Measurements from ENCODE around the gene TMEM135. TPM values are rescaled to one million over a fixed set of nuclear protein-coding genes. Genes with fewer than 3 reads are reported as not detected.

The TMEM135 gene
- total RNA-seq, 1 donor from 2014 or later, result 36.0 TPM

GRCh38 chr11:87351676-87352075, 313.9 kb downstream of the TMEM135 start:
- Mint-ChIP-seq H3K9me3 (no peaks in the 10 kb centered on the region), H3K27me3 (ENCODE audit: low read depth) (peaks cover 17% of the 10 kb centered on the region), H3K27ac (no peak overlapping the region), H3K4me3 (no peak overlapping the region), H3K4me1 (peaks cover 21% of the 10 kb centered on the region), H3K36me3 (no peaks in the 10 kb centered on the region)
- no peak for TF ChIP-seq CTCF (IDR thresholded peaks at IDR 0.05; ENCODE audit: unreplicated experiment)
- DNase-seq (ENCODE audit: low spot score in 2 of 2, unreplicated experiment in 2 of 2), result no peak

GRCh38 chr11:87352759-87353707, 315.3 kb downstream of the TMEM135 start:
- no peak overlapping the region for H3K4me3 Mint-ChIP-seq
- H3K27me3 Mint-ChIP-seq (ENCODE audit: low read depth), result peaks cover 17% of the 10 kb centered on the region
- DNase-seq (ENCODE audit: low spot score in 2 of 2, unreplicated experiment in 2 of 2), result peak; percentile 72 to 94

GRCh38 chr11:87353771-87354345, 316.1 kb downstream of the TMEM135 start:
- H3K4me3 Mint-ChIP-seq, result no peak overlapping the region
- no peak for DNase-seq (ENCODE audit: low spot score in 2 of 2, unreplicated experiment in 2 of 2)
- peaks cover 9% of the 10 kb centered on the region for H3K4me1 Mint-ChIP-seq
- H3K27me3 Mint-ChIP-seq (ENCODE audit: low read depth), result peaks cover 18% of the 10 kb centered on the region
- H3K36me3 Mint-ChIP-seq, result no peaks in the 10 kb centered on the region
- no peak overlapping the region for H3K27ac Mint-ChIP-seq
- no peaks in the 10 kb centered on the region for H3K9me3 Mint-ChIP-seq
- TF ChIP-seq CTCF (IDR thresholded peaks at IDR 0.05; ENCODE audit: unreplicated experiment), result no peak

More at GRCh38 chr11:87352759-87353707, 315.3 kb downstream of the TMEM135 start:
- no peaks in the 10 kb centered on the region for H3K36me3 Mint-ChIP-seq
- no peaks in the 10 kb centered on the region for H3K9me3 Mint-ChIP-seq
- H3K4me1 Mint-ChIP-seq, result peaks cover 12% of the 10 kb centered on the region
- H3K27ac Mint-ChIP-seq, result no peak overlapping the region
- TF ChIP-seq CTCF (IDR thresholded peaks at IDR 0.05; ENCODE audit: unreplicated experiment), result peak; percentile 99

- no peak for DNase-seq (ENCODE audit: low spot score in 2 of 2, unreplicated experiment in 2 of 2)
- H3K27ac Mint-ChIP-seq, result no peak overlapping the region
Measured at GRCh38 chr11:87355596-87355995, 317.9 kb downstream of the TMEM135 start.

GRCh38 chr11:87356428-87356827, 318.7 kb downstream of the TMEM135 start:
- Mint-ChIP-seq H3K4me3 (no peak overlapping the region), H3K4me1 (peaks cover 9% of the 10 kb centered on the region), H3K27ac (no peak overlapping the region), H3K36me3 (no peaks in the 10 kb centered on the region), H3K27me3 (ENCODE audit: low read depth) (peaks cover 19% of the 10 kb centered on the region), H3K9me3 (no peaks in the 10 kb centered on the region)
- DNase-seq (ENCODE audit: low spot score in 2 of 2, unreplicated experiment in 2 of 2), result no peak
- TF ChIP-seq CTCF (IDR thresholded peaks at IDR 0.05; ENCODE audit: unreplicated experiment), result no peak

More at GRCh38 chr11:87355596-87355995, 317.9 kb downstream of the TMEM135 start:
- H3K27me3 Mint-ChIP-seq (ENCODE audit: low read depth), result peaks cover 19% of the 10 kb centered on the region
- no peak for TF ChIP-seq CTCF (IDR thresholded peaks at IDR 0.05; ENCODE audit: unreplicated experiment)
- peaks cover 9% of the 10 kb centered on the region for H3K4me1 Mint-ChIP-seq
- H3K9me3 Mint-ChIP-seq, result no peaks in the 10 kb centered on the region
- no peaks in the 10 kb centered on the region for H3K36me3 Mint-ChIP-seq
- no peak overlapping the region for H3K4me3 Mint-ChIP-seq

All from mesothelial cell of epicardium (in vitro differentiated cells).